SK-N-SH treated with all-trans-retinoic acid at 6 μM for 48 hours (cell line): Measurements from ENCODE around the gene TXNDC9.
"Not testable (repeated sequence)": the region's sequence is repeated elsewhere in the genome, so short reads cannot be mapped to it uniquely, and the experiment has no call there.

Source experiments
- ATAC-seq: fragments of 200-7000 bp; cut with Tn5 transposase; 3 replicates; pipeline ENCODE4 v1.9.1; 2020; ENCODE audit warnings: mild to moderate bottlenecking, moderate library complexity
- ARNTL ChIP-seq: fragments of 450-650 bp; formaldehyde crosslinking; IDR thresholded peaks from 2 replicates; pipeline ENCODE4 v1.5.0; 2020; ENCODE audit warnings: low read depth, mild to moderate bottlenecking, moderate library complexity, borderline replicate concordance
- BACH2 ChIP-seq: fragments of 250-450 bp; sonication (Bioruptor Pico); IDR thresholded peaks from 2 replicates; pipeline ENCODE4 v1.9.0; 2021; ENCODE audit warnings: mild to moderate bottlenecking, borderline replicate concordance
- CSDC2 ChIP-seq: fragments of 250-450 bp; sonication (Bioruptor Pico); IDR thresholded peaks from 2 replicates; pipeline ENCODE4 v1.5.0; 2020; ENCODE audit warnings: mild to moderate bottlenecking, moderate library complexity
- ESRRG ChIP-seq: fragments of 250-450 bp; sonication (Bioruptor Pico); IDR thresholded peaks from 2 replicates; pipeline ENCODE4 v1.6.1; 2021; ENCODE audit warnings: mild to moderate bottlenecking
- GLIS3 ChIP-seq: fragments of 250-450 bp; sonication (Bioruptor Pico); IDR thresholded peaks from 2 replicates; pipeline ENCODE4 v1.5.0; 2020; ENCODE audit warnings: mild to moderate bottlenecking, moderate library complexity
- ISL1 ChIP-seq: fragments of 250-450 bp; sonication (Bioruptor Pico); IDR thresholded peaks from 2 replicates; pipeline ENCODE4 v2.1.2; 2022; ENCODE audit warnings: mild to moderate bottlenecking, moderate library complexity
- OSR1 ChIP-seq: fragments of 250-450 bp; sonication (Bioruptor Pico); IDR thresholded peaks from 2 replicates; pipeline ENCODE4 v1.8.0; 2022; ENCODE audit warnings: moderate library complexity, mild to moderate bottlenecking, inconsistent platforms
- POU6F1 ChIP-seq: fragments of 250-450 bp; sonication (Bioruptor Pico); IDR thresholded peaks from 2 replicates; pipeline ENCODE4 v1.8.0; 2021; ENCODE audit warnings: low read depth, mild to moderate bottlenecking, moderate library complexity, borderline replicate concordance
- PPARA ChIP-seq: fragments of 250-450 bp; sonication (Bioruptor Pico); IDR thresholded peaks from 2 replicates; pipeline ENCODE4 v1.5.0; 2020; ENCODE audit warnings: mild to moderate bottlenecking, borderline replicate concordance
- RARB ChIP-seq: fragments of 250-450 bp; sonication (Bioruptor Pico); IDR thresholded peaks from 2 replicates; pipeline ENCODE4 v1.8.0; 2021; ENCODE audit warnings: mild to moderate bottlenecking, moderate library complexity
- SNAI2 ChIP-seq: fragments of 250-450 bp; sonication (Bioruptor Pico); IDR thresholded peaks from 2 replicates; pipeline ENCODE4 v1.5.0; 2020; ENCODE audit warnings: mild to moderate bottlenecking, moderate library complexity
- TCF4 ChIP-seq: fragments of 250-450 bp; sonication (Bioruptor Pico); IDR thresholded peaks from 2 replicates; pipeline ENCODE4 v1.8.0; 2021; ENCODE audit warnings: mild to moderate bottlenecking, moderate library complexity, borderline replicate concordance
- TOX ChIP-seq: fragments of 250-450 bp; sonication (Bioruptor Pico); IDR thresholded peaks from 2 replicates; pipeline ENCODE4 v1.8.0; 2021; ENCODE audit warnings: mild to moderate bottlenecking, moderate library complexity, borderline replicate concordance
- ZC3H10 ChIP-seq: fragments of 250-450 bp; sonication (Bioruptor Pico); IDR thresholded peaks from 2 replicates; pipeline ENCODE4 v1.5.1; 2021; ENCODE audit warnings: mild to moderate bottlenecking, moderate library complexity
- ZFP3 ChIP-seq: fragments of 250-450 bp; sonication (Bioruptor Pico); IDR thresholded peaks from 2 replicates; pipeline ENCODE4 v1.5.0; 2020; ENCODE audit warnings: mild to moderate bottlenecking, moderate library complexity
- ZFP30 ChIP-seq: fragments of 450-650 bp; formaldehyde crosslinking; IDR thresholded peaks from 2 replicates; pipeline ENCODE4 v1.5.0; 2022; ENCODE audit warnings: mild to moderate bottlenecking, moderate library complexity
- ZNF565 ChIP-seq: fragments of 450-650 bp; formaldehyde crosslinking; conservative IDR thresholded peaks from 2 replicates; pipeline ENCODE4 v1.5.0; 2020; ENCODE audit warnings: low read depth, mild to moderate bottlenecking, moderate library complexity
- ZNF70 ChIP-seq: fragments of 450-650 bp; formaldehyde crosslinking; IDR thresholded peaks from 2 replicates; pipeline ENCODE4 v1.5.0; 2020; ENCODE audit warnings: mild to moderate bottlenecking, moderate library complexity
- ZNF8 ChIP-seq: fragments of 450-650 bp; formaldehyde crosslinking; IDR thresholded peaks from 2 replicates; pipeline ENCODE4 v1.5.0; 2020; ENCODE audit warnings: mild to moderate bottlenecking, moderate library complexity
- TF ChIP-seq, protein P1 (sequence below): fragments of 250-450 bp; sonication (Bioruptor Pico); IDR thresholded peaks from 2 replicates; pipeline ENCODE4 v1.5.1; 2020; ENCODE audit warnings: low read depth, mild to moderate bottlenecking, moderate library complexity
- TF ChIP-seq, protein P2 (sequence below): fragments of 250-450 bp; sonication (Bioruptor Pico); IDR thresholded peaks from 2 replicates; pipeline ENCODE4 v1.5.1; 2021; ENCODE audit warnings: mild to moderate bottlenecking, moderate library complexity
- TF ChIP-seq, protein P3 (sequence below): fragments of 250-450 bp; sonication (Bioruptor Pico); IDR thresholded peaks from 2 replicates; pipeline ENCODE4 v1.8.0; 2020; ENCODE audit warnings: mild to moderate bottlenecking, moderate library complexity, borderline replicate concordance

TXNDC9 gene

DNA sequence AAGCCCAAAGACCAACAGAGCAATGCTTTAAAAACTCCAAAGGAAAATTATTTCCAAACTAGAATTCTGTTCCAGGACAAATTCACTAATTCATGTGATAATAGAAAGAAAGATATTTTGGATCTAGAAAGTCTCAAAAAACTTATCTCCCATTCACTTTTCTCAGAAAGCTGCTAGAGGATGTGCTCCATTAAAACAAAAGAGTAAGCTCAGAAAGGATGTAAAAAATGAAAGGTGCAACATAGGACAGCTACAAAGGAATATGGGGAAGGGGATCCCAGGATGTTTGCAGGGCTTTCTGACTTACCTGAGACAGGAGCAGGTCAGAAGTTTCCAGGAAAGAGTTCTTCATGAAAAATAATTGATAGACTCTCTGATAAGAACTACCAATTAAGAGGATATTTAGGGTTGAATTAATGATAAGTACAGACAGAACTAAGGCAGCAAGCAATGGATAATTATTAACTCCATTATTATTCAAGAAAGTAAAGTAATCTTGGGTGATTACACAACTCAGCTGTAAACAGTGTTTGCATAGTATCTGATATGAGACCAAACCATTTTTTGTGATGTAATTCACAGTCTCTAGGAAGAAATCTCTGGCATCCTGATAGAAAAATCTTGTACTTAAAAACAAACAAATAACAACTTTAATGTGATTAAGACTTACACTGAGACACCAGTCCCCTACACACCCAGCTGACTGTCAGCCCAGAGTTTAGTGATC, 56.0 kb downstream of the TXNDC9 start (continued):
- TF ChIP-seq POU6F1 (no peak), ZC3H10 (no peak), BACH2 (CRISPR knock-in tag) (no peak), ZNF565 (no peak), GLIS3 (CRISPR knock-in tag) (no peak), ARNTL (CRISPR knock-in tag) (no peak), ZNF70 (CRISPR knock-in tag) (no peak)
- TF ChIP-seq, protein P1, sequence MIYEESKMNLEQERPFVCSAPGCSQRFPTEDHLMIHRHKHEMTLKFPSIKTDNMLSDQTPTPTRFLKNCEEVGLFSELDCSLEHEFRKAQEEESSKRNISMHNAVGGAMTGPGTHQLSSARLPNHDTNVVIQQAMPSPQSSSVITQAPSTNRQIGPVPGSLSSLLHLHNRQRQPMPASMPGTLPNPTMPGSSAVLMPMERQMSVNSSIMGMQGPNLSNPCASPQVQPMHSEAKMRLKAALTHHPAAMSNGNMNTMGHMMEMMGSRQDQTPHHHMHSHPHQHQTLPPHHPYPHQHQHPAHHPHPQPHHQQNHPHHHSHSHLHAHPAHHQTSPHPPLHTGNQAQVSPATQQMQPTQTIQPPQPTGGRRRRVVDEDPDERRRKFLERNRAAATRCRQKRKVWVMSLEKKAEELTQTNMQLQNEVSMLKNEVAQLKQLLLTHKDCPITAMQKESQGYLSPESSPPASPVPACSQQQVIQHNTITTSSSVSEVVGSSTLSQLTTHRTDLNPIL (CRISPR knock-in tag) = no peak

DNA sequence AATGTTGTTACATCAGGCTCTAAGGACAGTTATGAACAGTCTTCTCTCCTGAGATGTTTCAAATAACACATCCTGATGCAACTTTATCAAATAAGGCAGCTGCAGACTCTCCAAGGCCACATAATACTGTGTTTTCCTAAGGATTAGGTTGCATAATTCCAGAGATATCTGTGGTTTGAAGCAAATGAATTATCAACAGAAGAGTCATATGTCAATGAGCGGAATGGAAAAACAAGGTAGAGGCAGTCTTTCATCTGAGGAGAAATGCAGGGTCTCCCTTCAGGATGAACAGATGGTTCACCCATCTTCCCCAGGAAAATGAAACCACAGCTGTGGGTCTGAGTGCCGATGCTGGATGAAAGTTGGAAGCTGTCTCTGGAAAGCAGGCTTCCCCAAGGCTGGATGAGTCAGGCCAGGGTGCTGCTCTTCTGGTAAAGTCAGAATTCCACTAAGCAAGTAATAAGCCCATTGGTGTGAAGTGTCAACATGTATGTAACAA, 57.3 kb downstream of the TXNDC9 start:
- ATAC-seq = peak; percentile 76
- no peak for TF ChIP-seq BACH2 (CRISPR knock-in tag)
- no peak for TF ChIP-seq ZFP30
- TF ChIP-seq ZNF70 (CRISPR knock-in tag) = no peak
- no peak for TF ChIP-seq TCF4 (CRISPR knock-in tag)
- no peak for TF ChIP-seq ZC3H10
- TF ChIP-seq ISL1 (CRISPR knock-in tag) = no peak
- TF ChIP-seq ARNTL (CRISPR knock-in tag) = no peak
- no peak for TF ChIP-seq OSR1 (CRISPR knock-in tag)
- TF ChIP-seq, protein P1 (CRISPR knock-in tag) = no peak
- no peak for TF ChIP-seq GLIS3 (CRISPR knock-in tag)
- TF ChIP-seq, protein P2, sequence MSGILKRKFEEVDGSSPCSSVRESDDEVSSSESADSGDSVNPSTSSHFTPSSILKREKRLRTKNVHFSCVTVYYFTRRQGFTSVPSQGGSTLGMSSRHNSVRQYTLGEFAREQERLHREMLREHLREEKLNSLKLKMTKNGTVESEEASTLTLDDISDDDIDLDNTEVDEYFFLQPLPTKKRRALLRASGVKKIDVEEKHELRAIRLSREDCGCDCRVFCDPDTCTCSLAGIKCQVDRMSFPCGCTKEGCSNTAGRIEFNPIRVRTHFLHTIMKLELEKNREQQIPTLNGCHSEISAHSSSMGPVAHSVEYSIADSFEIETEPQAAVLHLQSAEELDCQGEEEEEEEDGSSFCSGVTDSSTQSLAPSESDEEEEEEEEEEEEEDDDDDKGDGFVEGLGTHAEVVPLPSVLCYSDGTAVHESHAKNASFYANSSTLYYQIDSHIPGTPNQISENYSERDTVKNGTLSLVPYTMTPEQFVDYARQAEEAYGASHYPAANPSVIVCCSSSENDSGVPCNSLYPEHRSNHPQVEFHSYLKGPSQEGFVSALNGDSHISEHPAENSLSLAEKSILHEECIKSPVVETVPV (CRISPR knock-in tag) = no peak
- TF ChIP-seq RARB = no peak
- TF ChIP-seq SNAI2 = no peak

- ATAC-seq = not testable (repeated sequence)
Observed at GRCh38 chr2:99278195-99278765, 57.9 kb downstream of the TXNDC9 start.

GRCh38 chr2:99275882-99276281, 60.3 kb downstream of the TXNDC9 start:
- no peak for ATAC-seq
- no peak for TF ChIP-seq OSR1 (CRISPR knock-in tag)
- no peak for TF ChIP-seq ZFP3 (CRISPR knock-in tag)
- TF ChIP-seq POU6F1 = no peak
- no peak for TF ChIP-seq ESRRG (CRISPR knock-in tag)
- no peak for TF ChIP-seq TOX (CRISPR knock-in tag)
- no peak for TF ChIP-seq GLIS3 (CRISPR knock-in tag)
- TF ChIP-seq ZNF70 (CRISPR knock-in tag) = no peak
- TF ChIP-seq ZNF8 (CRISPR knock-in tag) = no peak
- TF ChIP-seq, protein P2 (CRISPR knock-in tag) = no peak
- no peak for TF ChIP-seq PPARA (CRISPR knock-in tag)
- TF ChIP-seq, protein P3, sequence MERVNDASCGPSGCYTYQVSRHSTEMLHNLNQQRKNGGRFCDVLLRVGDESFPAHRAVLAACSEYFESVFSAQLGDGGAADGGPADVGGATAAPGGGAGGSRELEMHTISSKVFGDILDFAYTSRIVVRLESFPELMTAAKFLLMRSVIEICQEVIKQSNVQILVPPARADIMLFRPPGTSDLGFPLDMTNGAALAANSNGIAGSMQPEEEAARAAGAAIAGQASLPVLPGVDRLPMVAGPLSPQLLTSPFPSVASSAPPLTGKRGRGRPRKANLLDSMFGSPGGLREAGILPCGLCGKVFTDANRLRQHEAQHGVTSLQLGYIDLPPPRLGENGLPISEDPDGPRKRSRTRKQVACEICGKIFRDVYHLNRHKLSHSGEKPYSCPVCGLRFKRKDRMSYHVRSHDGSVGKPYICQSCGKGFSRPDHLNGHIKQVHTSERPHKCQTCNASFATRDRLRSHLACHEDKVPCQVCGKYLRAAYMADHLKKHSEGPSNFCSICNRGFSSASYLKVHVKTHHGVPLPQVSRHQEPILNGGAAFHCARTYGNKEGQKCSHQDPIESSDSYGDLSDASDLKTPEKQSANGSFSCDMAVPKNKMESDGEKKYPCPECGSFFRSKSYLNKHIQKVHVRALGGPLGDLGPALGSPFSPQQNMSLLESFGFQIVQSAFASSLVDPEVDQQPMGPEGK (CRISPR knock-in tag) = no peak
- no peak for TF ChIP-seq CSDC2 (CRISPR knock-in tag)
- no peak for TF ChIP-seq TCF4 (CRISPR knock-in tag)
- TF ChIP-seq ISL1 (CRISPR knock-in tag) = no peak
